HepG2 (cell line): ENCODE results near the gene NTM. TPM values are rescaled to one million over a fixed set of nuclear protein-coding genes. Genes with fewer than 3 reads are reported as not detected.

Source experiments
- ATAC-seq: fragments of 200-7000 bp; cut with Tn5 transposase; 3 replicates; pipeline ENCODE4 v1.9.1; 2020; ENCODE audit warnings: mild to moderate bottlenecking, moderate library complexity
- BruUV-seq: library from RNA; stranded (reverse); fragments of 400-500 nt; replicated peaks from 2 replicates; lab custom pipeline; 2021; lab: Mats Ljungman, UMichigan
- CTCF ChIA-PET: fragments of 300-600 bp; formaldehyde crosslinking; extraction: SDS; loops from one replicate; lab custom pipeline; 2021; ENCODE audit warnings: low total read pairs, inconsistent platforms, low intra/inter-chr PET ratio; lab: Yijun Ruan, JAX
- POLR2A ChIA-PET: fragments of 350-600 bp; sonication (Branson Sonifier 250); formaldehyde crosslinking; loops from one replicate; lab custom pipeline; 2020; ENCODE audit warnings: antibody characterized with exemption, inconsistent platforms; lab: Yijun Ruan, JAX
- DNase-seq: peaks from one replicate; pipeline ENCODE4 v3.0.0-alpha.2; 2015; ENCODE audit warnings: low spot score
- FAIRE-seq: peaks from 3 replicates; lab custom pipeline; 2011; peaks lifted over from hg19 to GRCh38; lab: Jason Lieb, UNC
- H2AFZ ChIP-seq: one replicate; pipeline ENCODE4 v1.6.1; 2011; ENCODE audit warnings: low read length, inconsistent platforms
- H3K27ac ChIP-seq: fragments of 300-600 bp; 3 replicates; pipeline ENCODE4 v1.8.0; 2011; ENCODE audit warnings: mixed run types, mild to moderate bottlenecking, mixed read lengths, low read length, inconsistent platforms; ENCODE audit not compliant: insufficient read depth; ENCODE audit errors: extremely low read length
- H3K27me3 ChIP-seq, 2 experiments: fragments of 200-600 bp in 1 of 2; 2 replicates in 1 of 2; 3 replicates in 1 of 2; pipeline versions ENCODE4 v1.6.0 to v1.8.0; 2011; ENCODE audit warnings: low read length in 2 of 2, mild to moderate bottlenecking in 2 of 2, moderate library complexity in 2 of 2, inconsistent platforms in 1 of 2; ENCODE audit not compliant: insufficient read depth in 2 of 2, control insufficient read depth in 1 of 2
- H3K36me3 ChIP-seq, 2 experiments: fragments of 200-600 bp in 1 of 2; replicated peaks in 1 of 2; 2 replicates in 1 of 2; 3 replicates in 1 of 2; pipeline versions ENCODE4 v1.5.1 to v1.8.0; 2011; ENCODE audit warnings: low read length in 2 of 2, inconsistent platforms in 1 of 2; ENCODE audit not compliant: insufficient read depth in 2 of 2, control insufficient read depth in 1 of 2
- H3K4me1 ChIP-seq: 2 replicates; pipeline ENCODE4 v1.5.1; 2012; ENCODE audit warnings: low read length, inconsistent platforms; ENCODE audit not compliant: insufficient read depth
- H3K4me2 ChIP-seq: 2 replicates; pipeline ENCODE4 v1.6.0; 2011; ENCODE audit warnings: low read depth, low read length, inconsistent platforms
- H3K4me3 ChIP-seq, 3 experiments: fragments of 200-600 bp in 1 of 3; sonication (generic), shearing (Covaris generic) in 1 of 3; replicated peaks in 1 of 3; 2 replicates each; pipeline ENCODE4 v1.5.1; 2011 to 2016; ENCODE audit warnings: low read length in 3 of 3, inconsistent platforms in 2 of 3, low read depth in 2 of 3, mild to moderate bottlenecking in 2 of 3, control low read depth in 1 of 3, mixed read lengths in 1 of 3; ENCODE audit not compliant: insufficient read depth in 1 of 3
- H3K79me2 ChIP-seq: one replicate; pipeline ENCODE4 v1.6.1; 2011; ENCODE audit warnings: low read length, inconsistent platforms; ENCODE audit not compliant: insufficient read depth
- H3K9ac ChIP-seq: 2 replicates; pipeline ENCODE4 v1.6.0; 2011; ENCODE audit warnings: mild to moderate bottlenecking, low read depth, low read length, inconsistent platforms; ENCODE audit not compliant: insufficient read depth
- H3K9me3 ChIP-seq: 2 replicates; pipeline ENCODE4 v1.5.1; 2012; ENCODE audit warnings: mild to moderate bottlenecking, low read length
- H4K20me1 ChIP-seq: 2 replicates; pipeline ENCODE4 v1.6.0; 2011; ENCODE audit warnings: inconsistent platforms, mild to moderate bottlenecking, low read length, moderate library complexity; ENCODE audit not compliant: insufficient read depth
- ARHGAP35 ChIP-seq: sonication (generic); formaldehyde crosslinking; IDR thresholded peaks from 2 replicates; pipeline ENCODE4 v1.9.0; 2022; ENCODE audit warnings: mild to moderate bottlenecking, inconsistent platforms, moderate library complexity, missing genetic modification reagents, borderline replicate concordance
- ATF1 ChIP-seq: IDR thresholded peaks from 2 replicates; pipeline ENCODE4 v1.6.1; 2016; ENCODE audit warnings: mild to moderate bottlenecking, control low read depth
- DMAP1 ChIP-seq: IDR thresholded peaks from 2 replicates; pipeline ENCODE4 v1.6.1; 2016
- ELF1 ChIP-seq: sonication (generic); formaldehyde crosslinking; IDR thresholded peaks from 2 replicates; pipeline ENCODE4 v1.4.0; 2020; ENCODE audit warnings: missing genetic modification reagents
- ELK4 ChIP-seq: sonication (generic); formaldehyde crosslinking; IDR thresholded peaks from 2 replicates; pipeline ENCODE4 v1.9.0; 2021; ENCODE audit warnings: missing genetic modification reagents, borderline replicate concordance
- FOSL1 ChIP-seq: sonication (generic); formaldehyde crosslinking; IDR thresholded peaks from 2 replicates; pipeline ENCODE4 v1.9.0; 2021; ENCODE audit warnings: missing genetic modification reagents, borderline replicate concordance
- IRF1 ChIP-seq: sonication (generic); formaldehyde crosslinking; IDR thresholded peaks from 2 replicates; pipeline ENCODE4 v1.4.0; 2020; ENCODE audit warnings: low read depth, mild to moderate bottlenecking, missing genetic modification reagents
- MBD4 ChIP-seq: IDR thresholded peaks from 2 replicates; pipeline ENCODE4 v1.6.1; 2012; ENCODE audit warnings: low read length, inconsistent platforms, borderline replicate concordance
- MLLT10 ChIP-seq: sonication (generic); formaldehyde crosslinking; IDR thresholded peaks from 2 replicates; pipeline ENCODE4 v1.4.0; 2020; ENCODE audit warnings: missing genetic modification reagents
- NR2C2 ChIP-seq: sonication (generic); formaldehyde crosslinking; IDR thresholded peaks from 2 replicates; pipeline ENCODE4 v1.4.0; 2020; ENCODE audit warnings: missing genetic modification reagents, mild to moderate bottlenecking, moderate library complexity, borderline replicate concordance
- POLR2A ChIP-seq, 2 experiments: IDR thresholded peaks; 2 replicates each; pipeline ENCODE4 v1.6.1; 2011; ENCODE audit warnings: low read depth in 2 of 2, low read length in 2 of 2, mild to moderate bottlenecking in 1 of 2, moderate library complexity in 1 of 2; ENCODE audit not compliant: insufficient read depth in 1 of 2
- SNAI1 ChIP-seq: sonication (generic); formaldehyde crosslinking; IDR thresholded peaks from 2 replicates; pipeline ENCODE4 v1.5.0; 2020; ENCODE audit warnings: mild to moderate bottlenecking, missing genetic modification reagents, borderline replicate concordance
- SUZ12 ChIP-seq: fragments of 150-350 bp; IDR thresholded peaks from 2 replicates; pipeline ENCODE4 v1.6.1; 2014; ENCODE audit warnings: low read depth, low read length
- TEAD3 ChIP-seq: optimal IDR thresholded peaks from 2 replicates; pipeline ENCODE3; 2016; ENCODE audit warnings: borderline replicate concordance
- TFDP2 ChIP-seq: sonication (generic); formaldehyde crosslinking; IDR thresholded peaks from 2 replicates; pipeline ENCODE4 v1.4.0; 2020; ENCODE audit warnings: missing genetic modification reagents
- ZFP41 ChIP-seq: sonication (generic); formaldehyde crosslinking; IDR thresholded peaks from 2 replicates; pipeline ENCODE4 v1.4.0; 2020; ENCODE audit warnings: mild to moderate bottlenecking, missing genetic modification reagents, borderline replicate concordance
- ZMAT5 ChIP-seq: sonication (generic); formaldehyde crosslinking; IDR thresholded peaks from 2 replicates; pipeline ENCODE4 v1.5.0; 2020; ENCODE audit warnings: mild to moderate bottlenecking, low read depth, missing genetic modification reagents, borderline replicate concordance
- ZNF567 ChIP-seq: sonication (generic); formaldehyde crosslinking; IDR thresholded peaks from 2 replicates; pipeline ENCODE4 v1.8.1; 2023; ENCODE audit warnings: mild to moderate bottlenecking, missing genetic modification reagents, borderline replicate concordance
- ZNF749 ChIP-seq: sonication (generic); formaldehyde crosslinking; IDR thresholded peaks from 2 replicates; pipeline ENCODE4 v1.8.0; 2022; ENCODE audit warnings: mild to moderate bottlenecking, missing genetic modification reagents, moderate library complexity, borderline replicate concordance
- ZNF777 ChIP-seq: sonication (generic); formaldehyde crosslinking; IDR thresholded peaks from 2 replicates; pipeline ENCODE4 v1.4.0; 2020; ENCODE audit warnings: missing genetic modification reagents
- WGBS: methylation state at CpG from one replicate; pipeline ENCODE4 v1.1.6; 2017; ENCODE audit warnings: low lambda C conversion rate; 5-methylcytosine and 5-hydroxymethylcytosine counted together
- in situ Hi-C: cut with HindIII; loops from 2 replicates; pipeline ENCODE4 v1.10.0; 2017; ENCODE audit warnings: low pct_unique_long_range_greater_than_20kb; ENCODE audit not compliant: extremely low pct_ligation_motif_present
- intact Hi-C: fragments of 100-400 bp; cut with micrococcal nuclease; formaldehyde crosslinking; loops from one replicate; pipeline ENCODE4 v1.10.0; 2022; ENCODE audit not compliant: unreplicated experiment
- polyA plus RNA-seq, 8 experiments: library from polyadenylated mRNA; depleted of rRNA in 3 of 8; stranded (reverse) in 7 of 8; unstranded in 1 of 8; fragments of >200 nt; fragmentation: Illumina TruSeq in 4 of 8; extraction: Trizol in 4 of 8; gene quantifications; 2 replicates each; pipeline versions ENCODE4 v1.2.1 to v1.2.3, GENCODE V29; 2011 to 2016; ENCODE audit warnings: low read depth in 4 of 8, missing spikeins in 1 of 8, mixed read lengths in 1 of 8; ENCODE audit not compliant: insufficient read depth in 1 of 8
- total RNA-seq, 5 experiments: library from RNA; depleted of rRNA; stranded (reverse); fragments of >200 nt; fragmentation: Illumina TruSeq; extraction: Trizol; gene quantifications; 2 replicates each; pipeline ENCODE4 v1.2.3, GENCODE V29; 2016; ENCODE audit warnings: low read depth in 1 of 5

NTM gene
- total and polyA plus RNA-seq, 2 of the 13 experiments (the other 11 are each of a cell fraction or from before 2014, with no cell fraction given): not detected

GRCh38 chr11:131467645-131468394 lies 97.4 kb downstream of the NTM start:
- Histone ChIP-seq H3K4me3 (no peak overlapping the region), H3K27me3 (peaks cover 0 to 11% of the 10 kb centered on the region in 2 experiments; a peak in 2 of 5 replicates), H3K4me2 (no peak overlapping the region), H3K79me2 (no peaks in the 10 kb centered on the region), H3K27ac (no peak overlapping the region), H2AFZ (no peak overlapping the region), H3K9me3 (no peaks in the 10 kb centered on the region), H3K9ac (no peak overlapping the region), H3K36me3 (no peaks in the 10 kb centered on the region), H4K20me1 (no peaks in the 10 kb centered on the region), H3K4me1 (no peaks in the 10 kb centered on the region)
- 0% methylated on average over 7 of the region's 10 CpGs for WGBS
- POLR2A ChIA-PET: no interaction called here
- no TSS peak for BruUV-seq
- DNase-seq (no peak), ATAC-seq (no peak), FAIRE-seq (no peak)
- in situ Hi-C loops: no loop called here
- CTCF ChIA-PET: no interaction called here
- intact Hi-C loops: no loop called here
- no peak for TF ChIP-seq TFDP2 (CRISPR knock-in tag)
- no peak for TF ChIP-seq MLLT10 (CRISPR knock-in tag)
- TF ChIP-seq ELK4 (CRISPR knock-in tag): no peak
- no peak for TF ChIP-seq FOSL1
- TF ChIP-seq DMAP1 (CRISPR knock-in tag): no peak
- no peak for TF ChIP-seq SUZ12
- no peak for TF ChIP-seq ZMAT5
- TF ChIP-seq ZNF567: no peak
- TF ChIP-seq ATF1 (CRISPR knock-in tag): no peak
- TF ChIP-seq IRF1 (CRISPR knock-in tag): no peak
- TF ChIP-seq ZNF777: no peak
- TF ChIP-seq ELF1 (CRISPR knock-in tag): no peak
- no peak for TF ChIP-seq ZFP41 (CRISPR knock-in tag)
- TF ChIP-seq ZNF749 (CRISPR knock-in tag): no peak
- TF ChIP-seq ARHGAP35: no peak
- TF ChIP-seq NR2C2: no peak
- TF ChIP-seq SNAI1 (CRISPR knock-in tag): no peak
- no peak for TF ChIP-seq POLR2A (IDR thresholded peaks at IDR 0.05; ENCODE audit: insufficient read depth in 1 of 2, low read depth in 2 of 2, low read length in 2 of 2)
- TF ChIP-seq MBD4: no peak
- TF ChIP-seq TEAD3 (CRISPR knock-in tag): no peak
- TF ChIP-seq, all 625 proteins: peak for 0
